ENCODE data around the gene ZDHHC21.

DNA sequence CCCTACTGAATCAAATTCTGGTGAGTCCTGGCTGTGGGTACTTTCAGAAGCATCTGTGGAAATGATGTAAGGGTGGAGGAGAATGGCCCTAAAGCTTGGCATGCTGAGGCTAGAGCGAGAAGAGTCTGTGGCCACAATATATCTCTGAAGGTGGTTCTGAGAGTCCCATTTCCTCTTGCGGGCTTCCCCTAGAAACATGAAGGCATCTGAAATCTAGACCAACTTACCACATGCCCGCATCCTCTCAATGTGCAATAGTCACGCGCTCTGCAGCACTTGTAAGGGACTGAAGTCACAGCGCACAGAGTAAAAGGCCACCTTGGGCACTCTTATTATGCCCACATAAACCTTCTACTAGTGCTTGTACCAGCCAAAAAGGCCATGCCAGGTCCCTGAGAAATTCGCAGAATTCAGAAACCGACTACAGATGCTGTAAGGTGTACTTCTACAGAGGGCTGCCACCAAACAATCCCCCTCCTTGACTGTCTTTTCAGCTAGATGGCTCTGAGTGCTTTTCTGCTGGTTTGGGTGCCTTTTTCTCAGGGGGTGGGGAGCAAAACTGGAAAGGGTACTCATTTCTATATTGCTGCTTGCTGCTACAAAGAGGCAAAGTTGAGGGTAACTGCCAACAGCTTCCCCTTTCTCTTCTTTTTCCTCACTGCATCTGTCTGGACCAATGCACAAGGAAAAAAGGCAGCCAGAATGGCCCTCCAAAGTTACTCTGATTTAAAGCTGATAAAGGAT, 107.3 kb downstream of the ZDHHC21 start:
- TF ChIP-seq, protein P1, sequence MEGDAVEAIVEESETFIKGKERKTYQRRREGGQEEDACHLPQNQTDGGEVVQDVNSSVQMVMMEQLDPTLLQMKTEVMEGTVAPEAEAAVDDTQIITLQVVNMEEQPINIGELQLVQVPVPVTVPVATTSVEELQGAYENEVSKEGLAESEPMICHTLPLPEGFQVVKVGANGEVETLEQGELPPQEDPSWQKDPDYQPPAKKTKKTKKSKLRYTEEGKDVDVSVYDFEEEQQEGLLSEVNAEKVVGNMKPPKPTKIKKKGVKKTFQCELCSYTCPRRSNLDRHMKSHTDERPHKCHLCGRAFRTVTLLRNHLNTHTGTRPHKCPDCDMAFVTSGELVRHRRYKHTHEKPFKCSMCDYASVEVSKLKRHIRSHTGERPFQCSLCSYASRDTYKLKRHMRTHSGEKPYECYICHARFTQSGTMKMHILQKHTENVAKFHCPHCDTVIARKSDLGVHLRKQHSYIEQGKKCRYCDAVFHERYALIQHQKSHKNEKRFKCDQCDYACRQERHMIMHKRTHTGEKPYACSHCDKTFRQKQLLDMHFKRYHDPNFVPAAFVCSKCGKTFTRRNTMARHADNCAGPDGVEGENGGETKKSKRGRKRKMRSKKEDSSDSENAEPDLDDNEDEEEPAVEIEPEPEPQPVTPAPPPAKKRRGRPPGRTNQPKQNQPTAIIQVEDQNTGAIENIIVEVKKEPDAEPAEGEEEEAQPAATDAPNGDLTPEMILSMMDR (IDR thresholded peaks at IDR 0.05; ENCODE audit: insufficient read depth, low read length, poor library complexity, severe bottlenecking) = no peak
- TF ChIP-seq EZH2phosphoT487 (conservative IDR thresholded peaks at IDR 0.05; ENCODE audit: low read length) = no peak
